ENCODE results near the gene STYX.

- TF ChIP-seq CTCF (IDR thresholded peaks at IDR 0.05) = no peak
- TF ChIP-seq POLR2A (IDR thresholded peaks at IDR 0.05) = no peak
- no peak for TF ChIP-seq POLR2AphosphoS5 (IDR thresholded peaks at IDR 0.05; ENCODE audit: insufficient read depth in 1 of 2, low read depth in 1 of 2)
Observed at GRCh38 chr14:52711666-52712065, 18.3 kb upstream of the STYX start.

All from vagina (tissue), 2 donors.